ENCODE measurements around the gene KRT5.

Gene KRT5

GRCh38 chr12:52523824-52524223, 3.6 kb upstream of the KRT5 start:
- ChIA-PET POLR2A (no interaction called here), CTCF (no interaction called here)
- no peak for TF ChIP-seq CTCF (IDR thresholded peaks at IDR 0.05; ENCODE audit: control extremely low read depth, extremely low read depth, low read depth, missing control alignments)
- no peak for DNase-seq (ENCODE audit: extremely low spot score)

DNA sequence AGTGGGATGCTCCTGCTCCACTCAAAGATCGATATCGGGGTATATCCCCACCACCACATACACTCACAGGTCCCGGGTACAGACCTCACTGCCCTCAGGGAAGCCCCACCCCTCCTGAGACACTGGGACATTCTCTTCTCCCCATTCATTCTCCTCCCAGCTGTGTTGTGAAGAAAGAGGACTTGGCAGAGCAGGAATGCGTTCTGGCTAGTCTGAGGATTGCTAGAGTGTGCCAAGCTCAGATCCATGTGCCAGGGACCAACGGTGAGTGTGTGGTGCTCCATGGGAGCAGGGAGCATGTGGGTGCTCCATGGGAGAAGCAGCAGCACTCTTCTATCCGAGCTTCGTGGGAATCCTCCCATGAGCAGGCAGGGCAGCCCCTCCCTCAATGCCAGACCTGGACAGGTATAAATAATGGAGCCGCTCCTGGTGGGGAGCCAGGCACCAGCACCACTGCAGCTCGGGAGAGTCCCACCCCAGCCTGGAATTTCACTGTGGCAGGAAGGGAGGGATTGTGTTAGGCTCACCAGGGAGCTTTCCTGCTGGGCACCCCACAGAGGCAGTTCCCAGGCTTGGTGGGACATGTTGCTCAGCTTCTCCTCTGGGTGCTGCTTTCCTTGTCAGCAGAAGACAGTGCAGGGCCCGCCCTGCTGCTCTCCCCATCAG, 2.3 kb upstream of the KRT5 start:
- ChIA-PET CTCF (no interaction called here), POLR2A (no interaction called here)
- no peak for DNase-seq (ENCODE audit: extremely low spot score)
- TF ChIP-seq CTCF (IDR thresholded peaks at IDR 0.05; ENCODE audit: control extremely low read depth, extremely low read depth, low read depth, missing control alignments) = no peak

- no peak for DNase-seq (ENCODE audit: extremely low spot score)
Measured at GRCh38 chr12:52521568-52522266, 1.5 kb upstream of the KRT5 start.

DNA sequence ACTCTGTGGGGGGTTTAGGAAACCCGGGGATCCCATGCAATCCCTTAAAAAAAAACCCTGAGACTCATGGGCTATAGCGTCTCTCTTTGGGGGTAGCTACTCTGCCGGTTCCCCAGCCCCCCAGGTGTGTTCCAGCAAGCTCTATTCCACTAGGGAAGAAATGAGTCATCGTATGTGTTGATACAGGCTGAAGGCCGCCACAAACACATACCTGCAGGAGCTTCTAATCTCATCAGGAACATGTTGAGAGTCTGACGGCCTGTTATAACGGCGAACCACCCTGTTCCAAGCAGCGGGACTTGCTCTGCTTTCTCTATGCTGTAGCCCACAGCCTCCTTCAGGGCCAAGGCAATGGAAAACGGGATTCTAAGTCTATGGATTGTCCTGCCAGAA, 977 bp upstream of the KRT5 start:
- TF ChIP-seq CTCF (IDR thresholded peaks at IDR 0.05; ENCODE audit: control extremely low read depth, extremely low read depth, low read depth, missing control alignments) = no peak
- ChIA-PET POLR2A (interaction anchor here (0.5 kb wide), 1 partner anchor 493 kb away, joined by 10 read pairs; no protein-coding TSS in a partner anchor), CTCF (interaction anchor here (1.1 to 1.2 kb wide), 2 partner anchors 13 to 15 kb away, joined by 3 to 4 read pairs; no protein-coding TSS in a partner anchor)
- DNase-seq (ENCODE audit: extremely low spot score) = no peak

More at GRCh38 chr12:52521568-52522266, 1.5 kb upstream of the KRT5 start:
- POLR2A ChIA-PET = no interaction called here
- CTCF ChIA-PET = no interaction called here
- TF ChIP-seq CTCF (IDR thresholded peaks at IDR 0.05; ENCODE audit: control extremely low read depth, extremely low read depth, low read depth, missing control alignments) = no peak

- POLR2A ChIA-PET = no interaction called here
- no peak for TF ChIP-seq CTCF (IDR thresholded peaks at IDR 0.05; ENCODE audit: control extremely low read depth, extremely low read depth, low read depth, missing control alignments)
- CTCF ChIA-PET = interaction anchor here (0.9 kb wide), 1 partner anchor 66 kb away, joined by 3 read pairs; no protein-coding TSS in a partner anchor
- DNase-seq (ENCODE audit: extremely low spot score) = no peak
Measured at GRCh38 chr12:52519387-52519703, 849 bp downstream of the KRT5 start.

DNA sequence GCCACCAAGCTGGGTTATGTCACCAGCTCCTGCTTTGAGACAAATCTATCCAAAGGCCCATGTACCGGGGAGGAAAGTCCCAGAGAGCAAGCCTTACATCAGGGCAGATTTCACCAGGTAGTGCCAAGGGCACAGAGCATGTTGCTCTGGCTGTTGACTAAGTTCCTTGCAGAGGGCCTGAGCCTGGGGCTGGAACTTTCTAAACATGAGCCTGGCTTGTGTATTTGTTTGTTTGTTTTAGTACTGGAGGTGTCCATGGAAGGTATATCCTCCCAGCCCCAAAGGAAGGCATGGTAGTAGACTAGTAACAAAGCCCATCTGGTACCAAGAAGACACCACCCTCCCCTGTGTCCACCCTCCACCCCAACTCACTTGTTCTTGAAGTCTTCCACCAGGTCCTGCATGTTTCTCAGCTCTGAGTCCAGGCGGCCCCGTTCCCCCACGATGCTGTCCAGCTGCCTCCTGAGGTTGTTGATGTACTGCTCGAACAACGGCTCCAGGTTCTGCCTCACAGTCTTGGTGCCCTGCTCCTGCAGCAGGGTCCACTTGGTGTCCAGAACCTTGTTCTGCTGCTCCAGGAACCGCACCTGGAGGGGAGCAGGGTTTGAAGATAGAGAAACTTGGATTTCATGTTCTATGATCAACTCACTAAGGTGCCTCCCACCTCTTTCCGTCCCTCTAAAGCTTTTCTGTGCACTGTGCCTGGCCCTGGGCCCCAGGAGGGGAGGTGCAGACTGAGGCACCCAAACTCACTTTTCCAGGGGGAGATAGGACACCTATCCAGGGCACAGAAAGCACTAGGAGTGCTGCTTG, 1.4 kb downstream of the KRT5 start:
- no peak for TF ChIP-seq CTCF (IDR thresholded peaks at IDR 0.05; ENCODE audit: control extremely low read depth, extremely low read depth, low read depth, missing control alignments)
- no peak for DNase-seq (ENCODE audit: extremely low spot score)
- CTCF ChIA-PET = interaction anchor here (0.9 kb wide), 1 partner anchor 67 kb away, joined by 3 read pairs; no protein-coding TSS in a partner anchor
- POLR2A ChIA-PET = no interaction called here
